T-cell (primary cell): ENCODE results near the gene WDR19. TPM values are rescaled to one million over a fixed set of nuclear protein-coding genes. Genes with fewer than 3 reads are reported as not detected.
A peak's percentile ranks its signal among the peaks of the same experiment; 100 is the strongest.

Experiments used
- ATAC-seq, 4 experiments: fragments of 200-7000 bp in 3 of 4; fragments of 150-1000 bp in 1 of 4; cut with Tn5 transposase; replicated peaks in 1 of 4; 1 replicate in 3 of 4; 2 replicates in 1 of 4; pipeline ENCODE4 v1.10.0; 2021; ENCODE audit warnings: moderate library complexity in 3 of 4, mild to moderate bottlenecking in 2 of 4, moderate number of reproducible peaks in 1 of 4
- CTCF ChIA-PET, 2 donors: fragments of 300-600 bp; sonication (Branson Sonifier 250); formaldehyde crosslinking; loops; one replicate each; lab custom pipeline; 2022; ENCODE audit warnings: antibody characterized with exemption in 2 of 2; lab: Charles Lee
- POLR2A ChIA-PET, 2 donors: fragments of 300-600 bp; sonication (Branson Sonifier 250); formaldehyde crosslinking; loops; one replicate each; lab custom pipeline; 2022; ENCODE audit warnings: antibody characterized with exemption in 2 of 2; lab: Charles Lee
- DNase-seq, 35 experiments: peaks; one replicate each; pipeline versions ENCODE4 v3.0.0 to v3.0.0-alpha.2; 2013 to 2023
- H3K27ac ChIP-seq: one replicate; pipeline ENCODE4 v1.5.1; 2013; ENCODE audit warnings: low read length
- H3K27me3 ChIP-seq, 2 experiments: replicated peaks in 1 of 2; 1 replicate in 1 of 2; 2 replicates in 1 of 2; pipeline versions ENCODE4 v1.6.1 to v1.7.0; 2013; ENCODE audit warnings: low read length in 1 of 2, mixed read lengths in 1 of 2; ENCODE audit not compliant: control insufficient read depth in 2 of 2, insufficient read depth in 2 of 2; ENCODE audit errors: extremely low read depth in 1 of 2
- H3K36me3 ChIP-seq, 2 donors: 1 replicate in 1 of 2; 2 replicates in 1 of 2; pipeline versions ENCODE4 v1.6.1 to v1.7.0; 2013; ENCODE audit warnings: low read length in 1 of 2; ENCODE audit not compliant: control insufficient read depth in 2 of 2, insufficient read depth in 1 of 2; ENCODE audit errors: extremely low read depth in 1 of 2
- H3K4me1 ChIP-seq, 2 experiments: 1 replicate in 1 of 2; 2 replicates in 1 of 2; pipeline versions ENCODE4 v1.6.1 to v1.7.0; 2013; ENCODE audit warnings: low read length in 2 of 2, mixed read lengths in 1 of 2; ENCODE audit not compliant: insufficient read depth in 2 of 2, control insufficient read depth in 1 of 2; ENCODE audit errors: extremely low read depth in 1 of 2
- H3K4me3 ChIP-seq, 2 donors: 1 replicate in 1 of 2; 2 replicates in 1 of 2; pipeline versions ENCODE4 v1.5.1 to v1.7.0; 2013; ENCODE audit warnings: mild to moderate bottlenecking in 2 of 2, low read length in 1 of 2, moderate library complexity in 1 of 2; ENCODE audit not compliant: control insufficient read depth in 1 of 2; ENCODE audit errors: extremely low read depth in 1 of 2
- H3K9me3 ChIP-seq: 2 replicates; pipeline ENCODE4 v1.7.0; 2013
- H3K27ac Mint-ChIP-seq, 2 donors: one replicate each; pipeline ENCODE4 v1.8.0; 2020 to 2021; ENCODE audit warnings: mild to moderate bottlenecking in 2 of 2, mixed read lengths in 2 of 2
- H3K27me3 Mint-ChIP-seq, 2 donors: one replicate each; pipeline ENCODE4 v1.8.0; 2021 to 2022; ENCODE audit warnings: mixed read lengths in 2 of 2
- H3K36me3 Mint-ChIP-seq: one replicate; pipeline ENCODE4 v1.8.0; 2021; ENCODE audit warnings: mixed read lengths
- H3K4me1 Mint-ChIP-seq, 3 donors: one replicate each; pipeline ENCODE4 v1.8.0; 2020 to 2022; ENCODE audit warnings: mixed read lengths in 3 of 3, mild to moderate bottlenecking in 1 of 3
- H3K4me3 Mint-ChIP-seq, 3 donors: one replicate each; pipeline ENCODE4 v1.8.0; 2020 to 2022; ENCODE audit warnings: mild to moderate bottlenecking in 3 of 3, mixed read lengths in 3 of 3, moderate library complexity in 3 of 3
- H3K9me3 Mint-ChIP-seq, 3 donors: one replicate each; pipeline ENCODE4 v1.8.0; 2020 to 2022; ENCODE audit warnings: mixed read lengths in 3 of 3
- WGBS: methylation state at CpG from one replicate; pipeline ENCODE4 v1.1.5; 2013; ENCODE audit warnings: missing lambda C conversion rate; ENCODE audit not compliant: insufficient coverage; 5-methylcytosine and 5-hydroxymethylcytosine counted together
- total RNA-seq, 35 experiments: library from RNA in 6 of 35; stranded (reverse) in 6 of 35; fragments of 120-200 nt in 1 of 35; gene quantifications; one replicate each; pipeline versions ENCODE4 v1.2.1 to v1.2.4 and lab custom pipeline; 2013 to 2026

The WDR19 gene
- total RNA-seq, 5 donors from 2014 or later (not counting 1 experiment from before 2014, with no cell fraction given), result 17.4 to 39.9 (median 28.0) TPM

DNA sequence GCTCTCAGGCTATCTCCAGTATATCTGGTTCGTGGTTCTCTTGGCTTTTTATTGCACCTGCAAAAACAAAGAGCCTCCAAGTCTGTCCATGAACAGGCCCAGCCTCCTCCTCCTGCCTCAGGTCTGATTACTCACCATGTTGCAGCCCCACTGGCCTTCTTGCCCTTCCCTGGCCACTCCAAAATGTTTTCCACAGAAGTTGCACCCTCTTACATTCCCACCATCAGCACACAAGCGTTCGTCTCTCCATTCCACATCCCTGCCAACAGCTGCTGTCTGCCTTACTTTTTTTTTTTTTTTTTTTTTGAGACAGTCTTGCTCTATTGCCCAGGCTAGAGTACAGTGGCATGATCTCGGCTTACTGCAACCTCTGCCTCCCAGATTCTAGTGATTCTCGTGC, 97.1 kb downstream of the WDR19 start:
- CTCF ChIA-PET, result no interaction called here
- H3K27me3 Mint-ChIP-seq, result no peaks in the 10 kb centered on the region

GRCh38 chr4:39280770-39281169, 98.4 kb downstream of the WDR19 start:
- no peaks in the 10 kb centered on the region for H3K4me1 Mint-ChIP-seq
- WGBS, result no CpG with 5 or more reads among the region's 2 CpGs
- H3K4me1 ChIP-seq, result no peaks in the 10 kb centered on the region
- CTCF ChIA-PET, result no interaction called here
- no peak overlapping the region for H3K4me3 ChIP-seq
- no peak for ATAC-seq
- H3K9me3 ChIP-seq, result no peaks in the 10 kb centered on the region
- no peak overlapping the region for H3K27ac Mint-ChIP-seq
- H3K27me3 ChIP-seq, result no peaks in the 10 kb centered on the region
- POLR2A ChIA-PET, result no interaction called here
- H3K27ac ChIP-seq, result no peak overlapping the region
- DNase-seq, result no peak
- no peak overlapping the region for H3K4me3 Mint-ChIP-seq
- no peaks in the 10 kb centered on the region for H3K9me3 Mint-ChIP-seq
- no peaks in the 10 kb centered on the region for H3K27me3 Mint-ChIP-seq
- peaks cover 0 to 7% of the 10 kb centered on the region in 2 donors for H3K36me3 ChIP-seq
- peaks cover 42% of the 10 kb centered on the region for H3K36me3 Mint-ChIP-seq

More for the DNA sequence above, 97.1 kb downstream of the WDR19 start:
- WGBS, result 84% methylated on average over 5 of the region's 5 CpGs
- Mint-ChIP-seq H3K27ac (no peak overlapping the region), H3K9me3 (no peaks in the 10 kb centered on the region), H3K4me1 (no peaks in the 10 kb centered on the region), H3K4me3 (no peak overlapping the region), H3K36me3 (peaks cover 45% of the 10 kb centered on the region)
- no peak for ATAC-seq
- Histone ChIP-seq H3K36me3 (peaks cover 7 to 8% of the 10 kb centered on the region in 2 donors), H3K27me3 (no peaks in the 10 kb centered on the region), H3K9me3 (no peaks in the 10 kb centered on the region), H3K4me3 (no peak overlapping the region), H3K27ac (no peak overlapping the region), H3K4me1 (no peaks in the 10 kb centered on the region)
- POLR2A ChIA-PET, result interaction anchor here in 1 of 2 donors (0.6 kb wide), 1 partner anchor 1112 kb away, joined by 3 read pairs; no protein-coding TSS in a partner anchor
- DNase-seq, result no peak

GRCh38 chr4:39285111-39285795, 102.9 kb downstream of the WDR19 start:
- Histone ChIP-seq H3K36me3 (peaks cover 0 to 44% of the 10 kb centered on the region in 2 donors), H3K4me1 (no peaks in the 10 kb centered on the region), H3K27me3 (no peaks in the 10 kb centered on the region), H3K4me3 (no peak overlapping the region), H3K27ac (no peak overlapping the region), H3K9me3 (no peaks in the 10 kb centered on the region)
- no peak overlapping the region for H3K27ac Mint-ChIP-seq
- ATAC-seq, result no peak
- ChIA-PET POLR2A (interaction anchor here in 1 of 2 donors (0.5 kb wide), 1 partner anchor 249 kb away, joined by 3 read pairs; no protein-coding TSS in a partner anchor), CTCF (interaction anchor here in 1 of 2 donors (0.5 kb wide), 1 partner anchor 43 kb away, joined by 3 read pairs; no protein-coding TSS in a partner anchor)
- no peaks in the 10 kb centered on the region for H3K4me1 Mint-ChIP-seq
- peaks cover 51% of the 10 kb centered on the region for H3K36me3 Mint-ChIP-seq
- H3K27me3 Mint-ChIP-seq, result no peaks in the 10 kb centered on the region
- no peak overlapping the region for H3K4me3 Mint-ChIP-seq
- H3K9me3 Mint-ChIP-seq, result no peaks in the 10 kb centered on the region
- DNase-seq, result no peak
- 50% methylated on average over 2 of the region's 7 CpGs for WGBS

- Mint-ChIP-seq H3K36me3 (peaks cover 53% of the 10 kb centered on the region), H3K27ac (peak overlapping the region in 1 of 2 donors; percentile 10), H3K4me3 (no peak overlapping the region), H3K27me3 (no peaks in the 10 kb centered on the region), H3K9me3 (no peaks in the 10 kb centered on the region), H3K4me1 (no peaks in the 10 kb centered on the region)
- 80% methylated on average over 1 of the region's 2 CpGs for WGBS
- ATAC-seq, result no peak
- no peaks in the 10 kb centered on the region for H3K9me3 ChIP-seq
- H3K36me3 ChIP-seq, result peaks cover 0 to 46% of the 10 kb centered on the region in 2 donors
- H3K27me3 ChIP-seq, result no peaks in the 10 kb centered on the region
- POLR2A ChIA-PET, result no interaction called here
- no peak overlapping the region for H3K27ac ChIP-seq
- DNase-seq, result no peak
- no peak overlapping the region for H3K4me3 ChIP-seq
- CTCF ChIA-PET, result interaction anchor here in 1 of 2 donors (0.5 kb wide), 1 partner anchor 44 kb away, joined by 3 read pairs; no protein-coding TSS in a partner anchor
- H3K4me1 ChIP-seq, result no peaks in the 10 kb centered on the region
These were observed 103.5 kb downstream of the WDR19 start for GRCh38 chr4:39285853-39286252.

DNA sequence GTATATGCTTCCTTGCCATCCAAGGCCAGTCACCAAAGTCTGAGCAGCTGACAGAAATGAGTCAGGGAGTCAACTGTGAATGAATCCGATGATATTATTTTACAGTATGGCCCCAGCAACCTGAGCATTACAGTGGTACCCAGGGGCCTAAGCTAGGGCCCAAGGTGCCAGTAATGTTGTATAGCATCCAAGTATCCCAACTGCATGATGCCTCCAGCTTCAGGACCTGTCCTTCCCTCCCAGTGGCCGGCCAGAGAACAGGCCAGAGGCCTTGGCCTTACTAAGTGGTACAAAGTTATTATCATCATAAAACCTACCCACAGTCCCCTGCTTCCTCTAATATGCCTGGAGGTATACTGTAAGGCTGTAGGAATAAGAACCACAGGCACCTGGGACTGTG, 103.9 kb downstream of the WDR19 start:
- ChIA-PET CTCF (no interaction called here), POLR2A (interaction anchor here in 1 of 2 donors (0.6 kb wide), 1 partner anchor 108 kb away, joined by 4 read pairs; no protein-coding TSS in a partner anchor)
- Histone ChIP-seq H3K27ac (no peak overlapping the region), H3K9me3 (no peaks in the 10 kb centered on the region), H3K27me3 (no peaks in the 10 kb centered on the region), H3K4me3 (no peak overlapping the region), H3K36me3 (peaks cover 0 to 51% of the 10 kb centered on the region in 2 donors), H3K4me1 (no peaks in the 10 kb centered on the region)
- ATAC-seq (no peak), DNase-seq (no peak)
- no peaks in the 10 kb centered on the region for H3K4me1 Mint-ChIP-seq
- 100% methylated on average over 2 of the region's 2 CpGs for WGBS
- H3K36me3 Mint-ChIP-seq, result peaks cover 57% of the 10 kb centered on the region
- H3K27ac Mint-ChIP-seq, result peak overlapping the region in 1 of 2 donors; percentile 10
- no peaks in the 10 kb centered on the region for H3K9me3 Mint-ChIP-seq
- H3K27me3 Mint-ChIP-seq, result no peaks in the 10 kb centered on the region
- H3K4me3 Mint-ChIP-seq, result no peak overlapping the region

- Histone ChIP-seq H3K27ac (no peak overlapping the region), H3K4me3 (no peak overlapping the region), H3K4me1 (no peaks in the 10 kb centered on the region), H3K27me3 (no peaks in the 10 kb centered on the region), H3K36me3 (peaks cover 0 to 60% of the 10 kb centered on the region in 2 donors), H3K9me3 (no peaks in the 10 kb centered on the region)
- Mint-ChIP-seq H3K4me3 (no peak overlapping the region), H3K27ac (peak overlapping the region in 1 of 2 donors; percentile 5), H3K4me1 (no peaks in the 10 kb centered on the region), H3K27me3 (no peaks in the 10 kb centered on the region), H3K9me3 (no peaks in the 10 kb centered on the region), H3K36me3 (peaks cover 67% of the 10 kb centered on the region)
- WGBS, result 100% methylated on average over 3 of the region's 4 CpGs
- CTCF ChIA-PET, result no interaction called here
- POLR2A ChIA-PET, result no interaction called here
- ATAC-seq, result no peak
- no peak for DNase-seq
These were observed 104.9 kb downstream of the WDR19 start for GRCh38 chr4:39287223-39287622.
